22Rv1 (cell line): ENCODE results near the gene PRR33.

Experiments
- H3K27ac ChIP-seq: fragments of 450-650 bp; 2 replicates; pipeline ENCODE4 v1.5.1; 2017
- CTCF ChIP-seq: fragments of 450-650 bp; IDR thresholded peaks from 2 replicates; pipeline ENCODE4 v1.5.1; 2017; ENCODE audit warnings: mild to moderate bottlenecking
- ZFX ChIP-seq: fragments of 450-650 bp; IDR thresholded peaks from 2 replicates; pipeline ENCODE4 v1.6.1; 2017; ENCODE audit warnings: antibody characterized with exemption, borderline replicate concordance

PRR33 gene

GRCh38 chr11:1930462-1930830, 38.8 kb upstream of the PRR33 start:
- no peak overlapping the region for H3K27ac ChIP-seq
- TF ChIP-seq CTCF, result no peak
- TF ChIP-seq ZFX, result no peak

GRCh38 chr11:1929621-1930461, 38.1 kb upstream of the PRR33 start:
- no peak for TF ChIP-seq CTCF
- TF ChIP-seq ZFX, result no peak
- no peak overlapping the region for H3K27ac ChIP-seq

GRCh38 chr11:1928891-1929541, 37.3 kb upstream of the PRR33 start:
- TF ChIP-seq CTCF (no peak), ZFX (no peak)

GRCh38 chr11:1928470-1928890, 36.8 kb upstream of the PRR33 start:
- no peak overlapping the region for H3K27ac ChIP-seq

More at GRCh38 chr11:1928891-1929541, 37.3 kb upstream of the PRR33 start:
- H3K27ac ChIP-seq, result no peak overlapping the region

GRCh38 chr11:1927848-1928469, 36.3 kb upstream of the PRR33 start:
- H3K27ac ChIP-seq, result no peak overlapping the region
- no peak for TF ChIP-seq CTCF
- TF ChIP-seq ZFX, result no peak

More at GRCh38 chr11:1928470-1928890, 36.8 kb upstream of the PRR33 start:
- TF ChIP-seq CTCF (no peak), ZFX (no peak)

- no peak overlapping the region for H3K27ac ChIP-seq
- TF ChIP-seq CTCF, result no peak
- TF ChIP-seq ZFX, result no peak
These were observed 35.5 kb upstream of the PRR33 start for GRCh38 chr11:1927026-1927847.
